CD4-positive, alpha-beta T cell (primary cell): Measurements from ENCODE around the gene SLC13A3. TPM values are rescaled to one million over a fixed set of nuclear protein-coding genes. Genes with fewer than 3 reads are reported as not detected.

Experiments
- ATAC-seq: fragments of 200-7000 bp; cut with Tn5 transposase; one replicate; pipeline ENCODE4 v1.10.0; 2022; ENCODE audit warnings: mild to moderate bottlenecking; ENCODE audit not compliant: poor library complexity
- CTCF ChIA-PET: fragments of 350-600 bp; sonication (Branson Sonifier 250); formaldehyde crosslinking; loops from one replicate; lab custom pipeline; 2021; ENCODE audit warnings: antibody characterized with exemption, inconsistent platforms; lab: Charles Lee
- POLR2A ChIA-PET: fragments of 350-600 bp; sonication (Branson Sonifier 250); formaldehyde crosslinking; loops from one replicate; lab custom pipeline; 2021; ENCODE audit warnings: antibody characterized with exemption, inconsistent platforms; lab: Charles Lee
- DNase-seq, 14 experiments: peaks; one replicate each; pipeline ENCODE4 v3.0.0-alpha.2; 2013 to 2020; ENCODE audit warnings: mixed read lengths in 2 of 14
- H3K27ac ChIP-seq, 2 donors: one replicate each; pipeline versions ENCODE4 v1.5.1 to v1.7.0; 2013; ENCODE audit warnings: low read length in 2 of 2, low read depth in 1 of 2, mild to moderate bottlenecking in 1 of 2
- H3K27me3 ChIP-seq, 2 experiments: 1 replicate in 1 of 2; 2 replicates in 1 of 2; pipeline versions ENCODE4 v1.6.1 to v1.7.0; 2013; ENCODE audit warnings: low read length in 2 of 2, control low read depth in 1 of 2, mild to moderate bottlenecking in 1 of 2, moderate library complexity in 1 of 2; ENCODE audit not compliant: insufficient read depth in 2 of 2, control insufficient read depth in 1 of 2
- H3K36me3 ChIP-seq: one replicate; pipeline ENCODE4 v1.6.1; 2013; ENCODE audit warnings: low read length, control low read depth; ENCODE audit not compliant: insufficient read depth
- H3K4me1 ChIP-seq: one replicate; pipeline ENCODE4 v1.6.1; 2013; ENCODE audit warnings: low read length, control low read depth; ENCODE audit not compliant: insufficient read depth
- H3K4me3 ChIP-seq: one replicate; pipeline ENCODE4 v1.5.1; 2013; ENCODE audit warnings: mild to moderate bottlenecking, low read length, moderate library complexity
- H3K9me3 ChIP-seq, 2 experiments: 1 replicate in 1 of 2; 2 replicates in 1 of 2; pipeline versions ENCODE4 v1.6.1 to v1.7.0; 2013; ENCODE audit warnings: low read length in 2 of 2, mild to moderate bottlenecking in 2 of 2, control low read depth in 1 of 2, moderate library complexity in 1 of 2; ENCODE audit not compliant: control insufficient read depth in 1 of 2, insufficient read depth in 1 of 2
- H3K27ac Mint-ChIP-seq: one replicate; pipeline ENCODE4 v1.8.0; 2020; ENCODE audit warnings: mixed read lengths
- H3K27me3 Mint-ChIP-seq: one replicate; pipeline ENCODE4 v1.8.0; 2021; ENCODE audit warnings: mixed read lengths
- H3K36me3 Mint-ChIP-seq: one replicate; pipeline ENCODE4 v1.8.0; 2021; ENCODE audit warnings: low read depth, mixed read lengths
- H3K4me1 Mint-ChIP-seq: one replicate; pipeline ENCODE4 v1.8.0; 2021; ENCODE audit warnings: low read depth, mixed read lengths
- H3K4me3 Mint-ChIP-seq: one replicate; pipeline ENCODE4 v1.8.0; 2020; ENCODE audit warnings: mild to moderate bottlenecking, mixed read lengths
- H3K9me3 Mint-ChIP-seq: one replicate; pipeline ENCODE4 v1.8.0; 2020; ENCODE audit warnings: mixed read lengths
- CTCF ChIP-seq: fragments of 200-600 bp; IDR thresholded peaks from one replicate; pipeline ENCODE4 v1.8.0; 2022; ENCODE audit warnings: antibody characterized with exemption, mild to moderate bottlenecking
- intact Hi-C, 2 experiments: fragments of 100-400 bp; cut with DNase I in 1 of 2; cut with micrococcal nuclease in 1 of 2; formaldehyde crosslinking; loops; one replicate each; pipeline versions ENCODE4 v1.15.1 to v1.9.0; 2023 to 2025; cut with DNase I, micrococcal nuclease
- total RNA-seq, 174 experiments: library from RNA in 2 of 174; stranded (reverse) in 2 of 174; gene quantifications; one replicate each; pipeline ENCODE4 v1.2.3 and lab custom pipeline; 2021 to 2026

SLC13A3 gene
- total RNA-seq, 2 experiments from 2014 or later, result 0.28 TPM; not detected in 1

DNA sequence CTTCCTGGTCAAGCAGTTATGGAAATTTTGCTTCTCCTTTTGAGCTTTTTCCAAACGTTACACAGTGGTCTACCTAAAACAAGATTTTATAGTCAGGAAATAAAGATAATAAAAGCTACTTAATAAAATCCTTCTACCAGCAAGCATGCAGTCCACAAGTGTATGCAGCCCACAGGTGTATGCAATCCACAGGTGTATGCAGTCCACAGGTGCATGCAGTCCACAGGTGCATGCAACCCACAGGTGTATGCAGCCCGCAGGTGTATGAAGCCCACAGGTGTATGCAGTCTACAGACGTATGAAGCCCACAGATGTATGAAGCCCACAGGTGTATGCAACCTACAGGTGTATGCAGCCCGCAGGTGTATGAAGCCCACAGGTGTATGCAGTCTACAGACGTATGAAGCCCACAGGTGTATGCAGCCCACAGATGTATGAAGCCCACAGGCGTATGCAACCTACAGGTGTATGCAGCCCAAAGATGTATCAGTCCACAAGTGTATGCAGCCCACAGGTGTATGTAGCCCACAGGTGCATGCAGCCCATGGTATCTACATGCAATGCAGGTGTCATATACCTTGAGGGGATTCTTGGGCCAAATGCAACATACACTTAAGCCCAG lies 74.4 kb downstream of the SLC13A3 start:
- Mint-ChIP-seq H3K36me3 (no peaks in the 10 kb centered on the region), H3K27ac (no peak overlapping the region), H3K9me3 (no peaks in the 10 kb centered on the region), H3K4me3 (no peak overlapping the region), H3K27me3 (peaks cover 44% of the 10 kb centered on the region), H3K4me1 (no peaks in the 10 kb centered on the region)
- CTCF ChIA-PET, result no interaction called here
- no peaks in the 10 kb centered on the region for H3K9me3 ChIP-seq
- no peaks in the 10 kb centered on the region for H3K4me1 ChIP-seq
- DNase-seq (no peak), ATAC-seq (no peak)
- H3K4me3 ChIP-seq, result no peak overlapping the region
- POLR2A ChIA-PET, result no interaction called here
- no peaks in the 10 kb centered on the region for H3K36me3 ChIP-seq
- intact Hi-C loops, result no loop called here
- H3K27ac ChIP-seq, result no peak overlapping the region
- no peak for TF ChIP-seq CTCF
- H3K27me3 ChIP-seq, result peaks cover 0 to 8% of the 10 kb centered on the region in 2 experiments

DNA sequence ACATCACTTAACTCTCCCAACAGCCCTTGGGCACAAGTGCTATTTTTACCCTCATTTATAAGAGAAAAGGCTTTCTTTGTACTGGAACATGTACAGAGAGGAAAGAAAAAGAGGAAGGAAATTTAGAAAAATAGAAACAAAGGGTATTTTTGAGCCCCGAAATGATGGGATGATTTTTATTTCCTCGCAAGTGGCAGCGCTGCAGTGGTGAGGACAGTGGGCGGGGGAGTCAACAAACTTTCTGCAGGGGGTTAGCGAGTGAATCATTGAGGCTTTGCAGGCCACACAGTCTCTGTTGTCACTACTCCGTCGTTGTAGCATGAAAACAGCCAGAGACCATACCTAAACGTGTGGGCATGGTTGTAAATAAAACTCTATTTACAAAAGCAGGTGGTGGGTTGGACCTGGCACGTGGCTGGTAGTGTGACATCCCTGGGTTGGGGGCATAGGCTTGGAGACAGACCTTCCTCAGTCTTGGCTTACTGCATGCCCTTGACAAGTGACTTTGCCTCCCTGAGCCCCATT lies 75.3 kb downstream of the SLC13A3 start:
- no peak for TF ChIP-seq CTCF
- Histone ChIP-seq H3K36me3 (no peaks in the 10 kb centered on the region), H3K4me3 (no peak overlapping the region), H3K27me3 (peaks cover 0 to 8% of the 10 kb centered on the region in 2 experiments), H3K27ac (no peak overlapping the region), H3K4me1 (no peaks in the 10 kb centered on the region), H3K9me3 (no peaks in the 10 kb centered on the region)
- ATAC-seq, result no peak
- Mint-ChIP-seq H3K36me3 (no peaks in the 10 kb centered on the region), H3K4me3 (no peak overlapping the region), H3K9me3 (no peaks in the 10 kb centered on the region), H3K4me1 (no peaks in the 10 kb centered on the region), H3K27me3 (peaks cover 38% of the 10 kb centered on the region), H3K27ac (no peak overlapping the region)
- CTCF ChIA-PET, result no interaction called here
- intact Hi-C loops, result no loop called here
- POLR2A ChIA-PET, result no interaction called here
- DNase-seq, result no peak

- Histone ChIP-seq H3K9me3 (no peaks in the 10 kb centered on the region), H3K36me3 (no peaks in the 10 kb centered on the region), H3K4me3 (no peak overlapping the region), H3K4me1 (no peaks in the 10 kb centered on the region), H3K27me3 (peaks cover 0 to 8% of the 10 kb centered on the region in 2 experiments), H3K27ac (no peak overlapping the region)
- no peak for DNase-seq
- Mint-ChIP-seq H3K36me3 (no peaks in the 10 kb centered on the region), H3K4me3 (no peak overlapping the region), H3K27ac (no peak overlapping the region), H3K4me1 (no peaks in the 10 kb centered on the region), H3K27me3 (peaks cover 36% of the 10 kb centered on the region), H3K9me3 (no peaks in the 10 kb centered on the region)
- POLR2A ChIA-PET, result no interaction called here
- ATAC-seq, result no peak
- intact Hi-C loops, result no loop called here
- no peak for TF ChIP-seq CTCF
- CTCF ChIA-PET, result no interaction called here
Observed at GRCh38 chr20:46575394-46575793, 75.9 kb downstream of the SLC13A3 start.
